IMR-90 (cell line): ENCODE measurements around the gene PAN2. TPM values are rescaled to one million over a fixed set of nuclear protein-coding genes. Genes with fewer than 3 reads are reported as not detected.

ENCODE experiments used
- ATAC-seq: fragments of 200-7000 bp; cut with Tn5 transposase; 2 replicates; pipeline ENCODE4 v1.9.1; 2020; ENCODE audit warnings: low read depth, mild to moderate bottlenecking, moderate library complexity
- BruUV-seq: library from RNA; stranded (reverse); fragments of 400-500 nt; replicated peaks from 2 replicates; lab custom pipeline; 2021; lab: Mats Ljungman, UMichigan
- CTCF ChIA-PET: fragments of 300-600 bp; formaldehyde crosslinking; extraction: SDS; loops from one replicate; lab custom pipeline; 2021; ENCODE audit warnings: antibody characterized with exemption; lab: Yijun Ruan, JAX
- POLR2A ChIA-PET: fragments of 300-600 bp; sonication (Branson Sonifier 250); formaldehyde crosslinking; loops from one replicate; lab custom pipeline; 2022; ENCODE audit warnings: antibody characterized with exemption; ENCODE audit not compliant: unreplicated experiment; lab: Charles Lee
- DNase-seq: peaks from one replicate; pipeline ENCODE4 v3.0.0; 2013
- H2AFZ ChIP-seq: replicated peaks from 2 replicates; pipeline ENCODE3; 2013; ENCODE audit warnings: low read length, mild to moderate bottlenecking; ENCODE audit not compliant: poor library complexity
- H2AK5ac ChIP-seq: 2 replicates; pipeline ENCODE4 v1.6.1; 2013; ENCODE audit warnings: low read depth, low read length, inconsistent platforms
- H2AK9ac ChIP-seq: replicated peaks from 2 replicates; pipeline ENCODE3; 2013; ENCODE audit warnings: mild to moderate bottlenecking, low read depth, low read length, moderate library complexity; ENCODE audit not compliant: poor library complexity
- H2BK120ac ChIP-seq: 2 replicates; pipeline ENCODE4 v1.6.1; 2013; ENCODE audit warnings: low read depth, low read length, inconsistent platforms
- H2BK15ac ChIP-seq: 3 replicates; pipeline ENCODE4 v1.6.1; 2013; ENCODE audit warnings: low read depth, low read length, inconsistent platforms
- H2BK20ac ChIP-seq: 2 replicates; pipeline ENCODE4 v1.6.1; 2013; ENCODE audit warnings: low read depth, mild to moderate bottlenecking, inconsistent platforms, low read length, moderate library complexity
- H2BK5ac ChIP-seq: 2 replicates; pipeline ENCODE4 v1.6.1; 2013; ENCODE audit warnings: mild to moderate bottlenecking, low read depth, low read length, inconsistent platforms; ENCODE audit not compliant: poor library complexity, severe bottlenecking
- H3K14ac ChIP-seq: replicated peaks from 2 replicates; pipeline ENCODE4 v1.6.1; 2013; ENCODE audit warnings: low read depth, low read length, inconsistent platforms
- H3K18ac ChIP-seq: 2 replicates; pipeline ENCODE4 v1.6.1; 2013; ENCODE audit warnings: low read depth, low read length, control low read depth
- H3K23ac ChIP-seq: 2 replicates; pipeline ENCODE4 v1.6.1; 2013; ENCODE audit warnings: low read depth, low read length, inconsistent platforms
- H3K27ac ChIP-seq: 2 replicates; pipeline ENCODE4 v1.5.1; 2013; ENCODE audit warnings: mild to moderate bottlenecking, control low read depth, low read length; ENCODE audit not compliant: insufficient read depth
- H3K27me3 ChIP-seq: 2 replicates; pipeline ENCODE4 v1.6.1; 2013; ENCODE audit warnings: low read length; ENCODE audit not compliant: control insufficient read depth, insufficient read depth
- H3K36me3 ChIP-seq: 2 replicates; pipeline ENCODE4 v1.6.1; 2013; ENCODE audit warnings: low read length, mixed read lengths; ENCODE audit not compliant: control insufficient read depth, insufficient read depth
- H3K4ac ChIP-seq: 2 replicates; pipeline ENCODE4 v1.6.1; 2013; ENCODE audit warnings: low read depth, low read length, inconsistent platforms
- H3K4me1 ChIP-seq: 2 replicates; pipeline ENCODE4 v1.6.1; 2013; ENCODE audit warnings: low read length, mixed read lengths; ENCODE audit not compliant: control insufficient read depth, insufficient read depth
- H3K4me2 ChIP-seq: 2 replicates; pipeline ENCODE4 v1.6.1; 2013; ENCODE audit warnings: low read depth, mild to moderate bottlenecking, control low read depth, low read length, moderate library complexity
- H3K4me3 ChIP-seq: 2 replicates; pipeline ENCODE4 v1.5.1; 2013; ENCODE audit warnings: low read depth, mild to moderate bottlenecking, control low read depth, low read length, moderate library complexity; ENCODE audit not compliant: insufficient read depth
- H3K56ac ChIP-seq: 2 replicates; pipeline ENCODE4 v1.6.1; 2013; ENCODE audit warnings: low read length, inconsistent platforms; ENCODE audit not compliant: insufficient read depth; ENCODE audit errors: extremely low read depth
- H3K79me1 ChIP-seq, 2 experiments: 2 replicates each; pipeline ENCODE4 v1.6.1; 2013; ENCODE audit warnings: low read length in 2 of 2, inconsistent platforms in 1 of 2, low read depth in 1 of 2
- H3K9ac ChIP-seq: 2 replicates; pipeline ENCODE4 v1.6.1; 2013; ENCODE audit warnings: low read depth, low read length, control low read depth
- H3K9me1 ChIP-seq: 2 replicates; pipeline ENCODE4 v1.6.1; 2013; ENCODE audit warnings: low read length, inconsistent platforms; ENCODE audit not compliant: insufficient read depth
- H3K9me3 ChIP-seq: 2 replicates; pipeline ENCODE4 v1.6.1; 2013; ENCODE audit warnings: low read length; ENCODE audit not compliant: control insufficient read depth, insufficient read depth
- H4K20me1 ChIP-seq: 2 replicates; pipeline ENCODE4 v1.6.1; 2013; ENCODE audit warnings: low read length, inconsistent platforms; ENCODE audit not compliant: insufficient read depth
- H4K5ac ChIP-seq: 2 replicates; pipeline ENCODE4 v1.6.1; 2013; ENCODE audit warnings: mild to moderate bottlenecking, low read depth, low read length, control low read depth
- H4K8ac ChIP-seq, 2 experiments: 2 replicates each; pipeline ENCODE4 v1.6.1; 2013; ENCODE audit warnings: low read depth in 2 of 2, low read length in 2 of 2, control low read depth in 1 of 2, inconsistent platforms in 1 of 2
- H4K91ac ChIP-seq: 2 replicates; pipeline ENCODE4 v1.6.1; 2013; ENCODE audit warnings: low read depth, low read length, inconsistent platforms; ENCODE audit not compliant: insufficient read depth
- BHLHE40 ChIP-seq: fragments of 150-350 bp; IDR thresholded peaks from 2 replicates; pipeline ENCODE4 v1.6.1; 2016; ENCODE audit warnings: mild to moderate bottlenecking, low read depth, low read length
- CEBPB ChIP-seq: IDR thresholded peaks from 2 replicates; pipeline ENCODE4 v1.6.1; 2012; ENCODE audit warnings: low read depth, low read length, improper control_type of control experiment
- CHD1 ChIP-seq: IDR thresholded peaks from 2 replicates; pipeline ENCODE4 v1.6.1; 2012; ENCODE audit warnings: low read depth, low read length, improper control_type of control experiment
- CTCF ChIP-seq: conservative IDR thresholded peaks from 2 replicates; pipeline ENCODE4 v1.5.1; 2012; ENCODE audit warnings: mild to moderate bottlenecking, low read depth, low read length, improper control_type of control experiment
- FOS ChIP-seq: fragments of 150-350 bp; IDR thresholded peaks from 2 replicates; pipeline ENCODE4 v1.6.1; 2016; ENCODE audit warnings: low read depth, low read length
- MAZ ChIP-seq: IDR thresholded peaks from 2 replicates; pipeline ENCODE4 v1.6.1; 2012; ENCODE audit warnings: low read depth, mild to moderate bottlenecking, low read length, improper control_type of control experiment, moderate library complexity, borderline replicate concordance
- MXI1 ChIP-seq: IDR thresholded peaks from 2 replicates; pipeline ENCODE4 v1.6.1; 2012; ENCODE audit warnings: low read depth, mild to moderate bottlenecking, low read length, moderate library complexity, borderline replicate concordance
- POLR2A ChIP-seq: IDR thresholded peaks from 2 replicates; pipeline ENCODE4 v1.6.1; 2012; ENCODE audit warnings: mild to moderate bottlenecking, low read depth, low read length
- RCOR1 ChIP-seq: IDR thresholded peaks from 2 replicates; pipeline ENCODE4 v1.6.1; 2012; ENCODE audit warnings: mild to moderate bottlenecking, low read length, improper control_type of control experiment; ENCODE audit not compliant: insufficient replicate concordance
- RFX5 ChIP-seq: IDR thresholded peaks from 2 replicates; pipeline ENCODE4 v1.8.0; 2012; ENCODE audit warnings: low read depth, mild to moderate bottlenecking, low read length, moderate library complexity
- SMC3 ChIP-seq: fragments of 150-350 bp; IDR thresholded peaks from 2 replicates; pipeline ENCODE4 v1.6.1; 2016; ENCODE audit warnings: low read depth, mild to moderate bottlenecking, antibody characterized with exemption, low read length, moderate library complexity
- USF2 ChIP-seq: fragments of 150-350 bp; IDR thresholded peaks from 2 replicates; pipeline ENCODE4 v1.6.1; 2017; ENCODE audit warnings: mild to moderate bottlenecking, antibody characterized with exemption, low read length, low read depth
- WGBS, 2 experiments: methylation state at CpG; one replicate each; pipeline versions ENCODE4 v1.1.5 to v1.1.7; 2013; ENCODE audit warnings: missing lambda C conversion rate in 2 of 2; ENCODE audit not compliant: insufficient read length in 1 of 2; ENCODE audit errors: extremely low coverage in 2 of 2; 5-methylcytosine and 5-hydroxymethylcytosine counted together
- dilution Hi-C: fragments of 300-500 bp; cut with HindIII; formaldehyde crosslinking; loops from one replicate; pipeline ENCODE4 v1.14.3; 2018; ENCODE audit warnings: low sequenced_read_pairs; ENCODE audit not compliant: unreplicated experiment
- in situ Hi-C: fragments of 300-500 bp; cut with MboI; formaldehyde crosslinking; loops from 3 replicates; pipeline ENCODE4 v1.14.3; 2019; ENCODE audit warnings: low sequenced_read_pairs, inconsistent platforms, mixed read lengths
- intact Hi-C: fragments of 100-400 bp; cut with micrococcal nuclease; formaldehyde crosslinking; loops from 2 replicates; pipeline ENCODE4 v1.10.0; 2022
- polyA plus RNA-seq, 3 experiments: library from polyadenylated mRNA; depleted of rRNA; stranded (reverse); fragments of >200 nt; gene quantifications; 2 replicates each; pipeline ENCODE4 v1.2.3, GENCODE V29; 2012; ENCODE audit warnings: low replicate concordance in 1 of 3
- total RNA-seq: library from RNA; depleted of rRNA; stranded (reverse); fragments of >200 nt; gene quantifications from 2 replicates; pipeline ENCODE4 v1.2.3, GENCODE V29; 2012

PAN2 gene
- total and polyA plus RNA-seq, 2 of the 4 experiments (the other 2 are of a cell fraction), result 9.7 to 20.2 TPM

GRCh38 chr12:56315622-56316473 is 18.0 kb downstream of the PAN2 start, which contains the start of gene CNPY2 (continued):
- TF ChIP-seq FOS (no peak), BHLHE40 (peak; percentile 45; the same call in 1 of the 2 replicates), POLR2A (peak; percentile 80), MAZ (no peak)

GRCh38 chr12:56315249-56315621 is 18.6 kb downstream of the PAN2 start:
- Histone ChIP-seq H4K91ac (peak overlapping the region; percentile 12), H3K27ac (peak overlapping the region; percentile 97), H3K4me1 (peaks cover 4% of the 10 kb centered on the region), H2BK120ac (no peak overlapping the region), H4K8ac (peak overlapping the region; percentile 93 to 100), H3K18ac (no peak overlapping the region), H4K5ac (peak overlapping the region; percentile 81), H3K14ac (peak overlapping the region; percentile 78), H3K9ac (peak overlapping the region; percentile 97), H3K9me1 (no peaks in the 10 kb centered on the region), H3K4me2 (peak overlapping the region; percentile 95), H2AK9ac (peak overlapping the region; percentile 87), H3K23ac (peak overlapping the region; percentile 85), H2AFZ (peak overlapping the region; percentile 98), H2BK20ac (no peak overlapping the region), H3K9me3 (no peaks in the 10 kb centered on the region), H4K20me1 (no peaks in the 10 kb centered on the region), H3K56ac (peak overlapping the region; percentile 90), H3K4me3 (peak overlapping the region; percentile 77), H2AK5ac (peak overlapping the region; percentile 63), H3K79me1 (peaks cover 11 to 30% of the 10 kb centered on the region in 2 experiments), H2BK5ac (peak overlapping the region; percentile 95), H3K36me3 (peaks cover 18% of the 10 kb centered on the region), H3K27me3 (no peaks in the 10 kb centered on the region), H2BK15ac (no peak overlapping the region), H3K4ac (peak overlapping the region; percentile 99)
- intact Hi-C loops (loop anchor here (5.0 kb wide), 1 partner anchor 147 kb away; no protein-coding TSS in a partner anchor), in situ Hi-C loops (no loop called here), dilution Hi-C loops (no loop called here)
- DNase-seq (no peak), ATAC-seq (no peak; the same call in 1 of the 2 replicates)
- BruUV-seq, result no TSS peak
- ChIA-PET CTCF (no interaction called here), POLR2A (interaction anchor here (0.6 kb wide), 1 partner anchor 18 kb away, joined by 3 read pairs; the partner anchor contains the start of gene PAN2)
- no CpG with 5 or more reads among the region's 11 CpGs for WGBS, 2 experiments
- no peak for TF ChIP-seq POLR2A
- no peak for TF ChIP-seq SMC3
- no peak for TF ChIP-seq RCOR1
- no peak for TF ChIP-seq CTCF
- no peak for TF ChIP-seq BHLHE40
- TF ChIP-seq CHD1, result no peak
- TF ChIP-seq FOS, result no peak
- TF ChIP-seq MXI1, result no peak
- no peak for TF ChIP-seq RFX5
- TF ChIP-seq MAZ, result no peak
- TF ChIP-seq CEBPB, result no peak
- TF ChIP-seq USF2, result no peak
